ENCODE data around the gene FA2H. TPM values are rescaled to one million over a fixed set of nuclear protein-coding genes. Genes with fewer than 3 reads are reported as not detected.
A peak's percentile ranks its signal among the peaks of the same experiment; 100 is the strongest.

Gene FA2H
- total and polyA plus RNA-seq, 2 of the 13 experiments (the other 11 are each of a cell fraction or from before 2014, with no cell fraction given): 0.20 TPM; not detected in 1

- TF ChIP-seq TBP (CRISPR knock-in tag; IDR thresholded peaks at IDR 0.05) (no peak), ZKSCAN5 (CRISPR knock-in tag; IDR thresholded peaks at IDR 0.05) (no peak), ZNF225 (CRISPR knock-in tag; IDR thresholded peaks at IDR 0.05) (peak; percentile 44; the same call in 1 of the 2 replicates), MAFK (conservative IDR thresholded peaks at IDR 0.05 in 1 of 2, IDR thresholded peaks at IDR 0.05 in 1 of 2; ENCODE audit: low read length in 2 of 2) (no peak), RARA (CRISPR knock-in tag; IDR thresholded peaks at IDR 0.05) (no peak; the same call in 1 of the 2 replicates), HMGA1 (CRISPR knock-in tag; conservative IDR thresholded peaks at IDR 0.05) (no peak), POLR2AphosphoS2 (IDR thresholded peaks at IDR 0.05; ENCODE audit: low read depth, low read length) (no peak), ZNF274 (CRISPR knock-in tag; IDR thresholded peaks at IDR 0.05) (peak; percentile 57; the same call in 1 of the 2 replicates), ELK4 (CRISPR knock-in tag; IDR thresholded peaks at IDR 0.05; ENCODE audit: borderline replicate concordance) (no peak), ZNF343 (CRISPR knock-in tag; IDR thresholded peaks at IDR 0.05) (no peak), ZNF570 (CRISPR knock-in tag; IDR thresholded peaks at IDR 0.05; ENCODE audit: borderline replicate concordance) (no peak), FOXP1 (IDR thresholded peaks at IDR 0.05) (no peak), FOXP1 (CRISPR knock-in tag; IDR thresholded peaks at IDR 0.05) (no peak), SOX5 (CRISPR knock-in tag; IDR thresholded peaks at IDR 0.05; ENCODE audit: borderline replicate concordance) (peak; percentile 43; the same call in 1 of the 2 replicates), MXD1 (CRISPR knock-in tag; IDR thresholded peaks at IDR 0.05) (no peak), TFDP1 (CRISPR knock-in tag; IDR thresholded peaks at IDR 0.05; ENCODE audit: borderline replicate concordance) (peak; percentile 81; the same call in 1 of the 2 replicates), GPBP1L1 (CRISPR knock-in tag; IDR thresholded peaks at IDR 0.05) (no peak), SRSF4 (IDR thresholded peaks at IDR 0.05; ENCODE audit: low read depth, low read length, poor library complexity, severe bottlenecking) (no peak), ZNF124 (CRISPR knock-in tag; IDR thresholded peaks at IDR 0.05) (peak; percentile 86), RBFOX2 (IDR thresholded peaks at IDR 0.05; ENCODE audit: low read depth, low read length) (peak; percentile 37; the same call in 1 of the 2 replicates), KLF13 (CRISPR knock-in tag; IDR thresholded peaks at IDR 0.05) (no peak), KMT2A (CRISPR knock-in tag; IDR thresholded peaks at IDR 0.05) (peak; percentile 65; the same call in 1 of the 2 replicates), JARID2 (CRISPR knock-in tag; IDR thresholded peaks at IDR 0.05; ENCODE audit: insufficient replicate concordance) (no peak)
Observed at GRCh38 chr16:74695450-74696422, 78.9 kb downstream of the FA2H start (continued).
